Astrocyte of the spinal cord (primary cell): Measurements from ENCODE around the gene TSHZ3.
A peak's percentile ranks its signal among the peaks of the same experiment; 100 is the strongest.

ENCODE experiments used
- DNase-seq: peaks from one replicate; pipeline ENCODE4 v3.0.0; 2011; ENCODE audit warnings: low read depth, low spot score
- H3K4me3 ChIP-seq: 2 replicates; pipeline ENCODE4 v1.5.1; 2011; ENCODE audit warnings: low read depth, mild to moderate bottlenecking, low read length, moderate library complexity
- in situ Hi-C: cut with HindIII; loops from 2 replicates; pipeline ENCODE4 v1.10.0; 2017; ENCODE audit warnings: low sequenced_read_pairs
- TF ChIP-seq, protein P1 (sequence below): IDR thresholded peaks from 2 replicates; pipeline ENCODE4 v1.5.1; 2012; ENCODE audit warnings: low read depth, mild to moderate bottlenecking, low read length, inconsistent platforms

The TSHZ3 gene

DNA sequence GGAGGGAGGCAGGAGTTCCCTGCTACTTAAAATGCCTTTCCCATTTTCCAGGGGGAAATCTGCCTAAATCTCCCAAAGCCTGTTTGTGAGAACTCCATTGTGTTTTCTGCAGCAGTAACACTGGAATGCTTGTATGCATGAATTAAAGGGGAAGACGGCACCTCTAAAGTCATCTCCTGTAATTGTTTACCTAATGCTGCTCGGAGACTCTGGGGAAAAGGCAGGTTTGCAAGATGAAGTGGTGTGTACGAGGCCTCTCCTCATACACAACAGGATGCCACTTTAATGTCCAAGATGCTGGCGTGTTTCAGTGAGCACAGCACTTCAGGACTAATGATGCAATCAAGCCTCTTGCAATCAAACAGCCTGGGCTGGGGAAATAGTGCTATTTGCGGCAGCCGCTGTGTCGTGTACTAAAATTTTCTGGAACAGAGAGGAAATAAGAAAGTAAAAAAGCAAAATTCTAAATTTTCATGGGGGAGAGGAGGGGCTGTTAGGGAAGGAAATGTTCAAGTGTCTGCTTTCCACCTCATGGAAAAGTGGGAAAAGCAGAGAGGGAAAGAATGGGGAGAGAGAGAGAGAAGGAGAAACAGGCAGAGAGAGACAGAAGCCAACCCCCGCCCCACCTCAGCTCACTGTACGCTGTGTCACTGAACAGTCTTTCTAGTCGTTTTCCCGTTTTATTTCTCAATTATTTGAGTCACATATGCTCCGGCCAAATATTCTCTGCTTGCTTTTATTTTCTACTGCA, 32.9 kb downstream of the TSHZ3 start:
- TF ChIP-seq, protein P1, sequence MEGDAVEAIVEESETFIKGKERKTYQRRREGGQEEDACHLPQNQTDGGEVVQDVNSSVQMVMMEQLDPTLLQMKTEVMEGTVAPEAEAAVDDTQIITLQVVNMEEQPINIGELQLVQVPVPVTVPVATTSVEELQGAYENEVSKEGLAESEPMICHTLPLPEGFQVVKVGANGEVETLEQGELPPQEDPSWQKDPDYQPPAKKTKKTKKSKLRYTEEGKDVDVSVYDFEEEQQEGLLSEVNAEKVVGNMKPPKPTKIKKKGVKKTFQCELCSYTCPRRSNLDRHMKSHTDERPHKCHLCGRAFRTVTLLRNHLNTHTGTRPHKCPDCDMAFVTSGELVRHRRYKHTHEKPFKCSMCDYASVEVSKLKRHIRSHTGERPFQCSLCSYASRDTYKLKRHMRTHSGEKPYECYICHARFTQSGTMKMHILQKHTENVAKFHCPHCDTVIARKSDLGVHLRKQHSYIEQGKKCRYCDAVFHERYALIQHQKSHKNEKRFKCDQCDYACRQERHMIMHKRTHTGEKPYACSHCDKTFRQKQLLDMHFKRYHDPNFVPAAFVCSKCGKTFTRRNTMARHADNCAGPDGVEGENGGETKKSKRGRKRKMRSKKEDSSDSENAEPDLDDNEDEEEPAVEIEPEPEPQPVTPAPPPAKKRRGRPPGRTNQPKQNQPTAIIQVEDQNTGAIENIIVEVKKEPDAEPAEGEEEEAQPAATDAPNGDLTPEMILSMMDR: no peak
- in situ Hi-C loops: no loop called here
- no peak overlapping the region for H3K4me3 ChIP-seq
- peak; percentile 60 for DNase-seq

DNA sequence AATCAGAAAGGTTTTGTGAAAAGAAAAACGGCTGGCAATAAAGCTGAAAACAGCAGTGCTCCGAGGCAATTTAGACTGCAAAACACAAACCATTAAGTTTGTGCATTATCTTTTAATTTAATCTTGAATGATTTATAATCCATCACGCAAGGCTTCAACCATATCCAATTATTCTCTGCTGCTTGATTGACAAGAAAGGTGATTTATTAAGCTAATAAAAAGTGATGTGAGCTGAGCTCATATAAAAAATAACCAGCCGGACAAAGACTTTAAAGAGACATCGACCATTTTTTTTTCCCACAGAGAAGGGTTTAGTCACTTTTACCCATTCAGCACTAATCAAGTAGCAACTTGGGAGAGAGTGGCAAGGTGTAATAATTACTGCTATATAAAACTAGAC, 33.6 kb downstream of the TSHZ3 start:
- in situ Hi-C loops: no loop called here
- DNase-seq: no peak
- TF ChIP-seq, protein P1: no peak
- no peak overlapping the region for H3K4me3 ChIP-seq

DNA sequence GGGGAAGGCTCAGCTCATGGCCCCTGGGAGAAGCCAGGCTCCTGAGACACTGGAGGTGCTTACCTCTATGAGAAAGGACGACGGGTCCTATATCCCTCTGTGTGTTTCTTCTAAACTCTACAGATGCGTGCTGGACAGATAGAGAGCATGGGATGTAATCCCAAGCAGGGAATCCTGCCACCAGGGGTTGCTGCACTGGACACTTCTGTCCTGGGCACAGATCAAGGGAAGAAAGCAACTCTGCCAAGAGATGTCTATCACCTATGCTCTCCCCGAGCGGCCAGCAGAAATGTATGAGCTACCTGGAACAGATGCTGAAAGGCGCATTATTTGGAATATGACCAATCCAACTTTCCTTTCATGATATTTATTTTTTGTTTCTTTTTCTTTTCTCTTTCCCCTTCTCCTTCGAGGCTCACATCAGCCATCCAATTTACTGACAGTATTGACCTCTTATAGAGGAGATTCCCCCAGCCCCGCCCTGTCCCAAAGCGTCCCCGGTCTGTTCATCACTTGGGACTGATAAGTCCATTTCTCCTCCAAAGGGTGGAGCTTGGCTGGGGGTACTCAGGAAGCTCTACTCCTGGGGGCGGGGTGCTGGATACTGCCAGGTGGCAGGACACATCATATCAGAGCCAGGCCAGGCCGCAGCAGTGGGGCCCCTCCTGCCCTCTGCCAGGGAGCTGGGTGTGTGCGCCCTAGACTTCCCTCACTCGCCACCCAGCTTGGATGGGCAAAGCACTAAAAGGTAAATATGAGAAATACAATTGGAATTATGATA, 34.2 kb downstream of the TSHZ3 start:
- no peak overlapping the region for H3K4me3 ChIP-seq
- TF ChIP-seq, protein P1: peak; percentile 49
- DNase-seq: no peak
- in situ Hi-C loops: no loop called here

DNA sequence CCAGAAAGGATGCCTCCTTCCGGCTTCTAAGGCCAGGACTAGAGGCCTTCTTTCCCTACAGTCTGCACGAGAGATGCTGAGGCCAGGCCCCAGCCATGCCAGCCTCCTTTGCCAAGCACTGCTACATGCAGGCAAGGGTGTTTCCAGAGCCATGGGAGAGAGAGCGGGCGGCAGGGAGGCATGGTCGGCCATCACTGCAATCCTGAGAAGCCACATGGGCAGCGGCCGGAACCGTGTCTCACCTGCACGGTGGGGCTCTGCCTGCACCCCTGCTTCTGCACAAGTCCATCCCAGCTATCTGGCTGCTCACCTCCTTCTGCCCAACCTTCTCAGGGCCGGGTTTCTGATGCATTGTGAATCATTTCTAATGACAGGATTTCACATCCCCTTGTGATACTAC, 35.1 kb downstream of the TSHZ3 start:
- H3K4me3 ChIP-seq: no peak overlapping the region
- TF ChIP-seq, protein P1: no peak
- DNase-seq: no peak
- in situ Hi-C loops: no loop called here

DNA sequence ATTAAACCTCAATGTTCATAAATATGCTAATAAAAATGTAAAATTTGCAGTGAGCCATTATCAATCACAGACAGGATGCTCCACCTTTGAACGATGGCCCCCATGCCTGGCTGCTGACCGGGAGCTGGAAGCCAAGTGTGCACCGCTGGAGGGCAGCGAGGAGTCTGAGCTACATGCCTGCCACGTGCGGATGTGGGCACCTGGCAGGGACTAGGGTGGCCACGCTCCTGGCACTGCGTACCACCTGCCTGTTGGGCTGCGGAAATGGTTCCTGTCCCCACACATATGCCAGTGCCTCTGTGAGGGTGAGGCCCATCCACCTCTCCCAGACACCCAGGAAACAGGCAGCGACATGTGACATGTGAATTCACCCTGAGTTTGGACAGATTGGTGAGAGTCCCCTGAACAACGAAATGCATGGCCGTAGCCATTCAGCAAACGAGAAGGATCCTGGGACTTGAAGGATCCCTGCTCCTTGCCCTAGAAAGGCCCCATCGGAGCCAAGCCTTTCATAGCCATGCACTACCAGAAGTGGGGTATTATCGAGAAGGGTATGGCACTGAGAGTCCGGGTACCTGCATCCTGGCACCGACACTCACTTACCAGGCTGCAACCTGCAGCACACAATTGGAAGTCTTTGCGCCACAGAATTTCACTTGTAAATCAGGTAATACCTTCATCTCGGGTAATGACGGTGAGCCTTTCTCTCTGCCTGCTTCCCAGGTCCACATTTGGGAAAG, 35.8 kb downstream of the TSHZ3 start:
- TF ChIP-seq, protein P1: no peak
- in situ Hi-C loops: no loop called here
- no peak overlapping the region for H3K4me3 ChIP-seq
- DNase-seq: no peak

DNA sequence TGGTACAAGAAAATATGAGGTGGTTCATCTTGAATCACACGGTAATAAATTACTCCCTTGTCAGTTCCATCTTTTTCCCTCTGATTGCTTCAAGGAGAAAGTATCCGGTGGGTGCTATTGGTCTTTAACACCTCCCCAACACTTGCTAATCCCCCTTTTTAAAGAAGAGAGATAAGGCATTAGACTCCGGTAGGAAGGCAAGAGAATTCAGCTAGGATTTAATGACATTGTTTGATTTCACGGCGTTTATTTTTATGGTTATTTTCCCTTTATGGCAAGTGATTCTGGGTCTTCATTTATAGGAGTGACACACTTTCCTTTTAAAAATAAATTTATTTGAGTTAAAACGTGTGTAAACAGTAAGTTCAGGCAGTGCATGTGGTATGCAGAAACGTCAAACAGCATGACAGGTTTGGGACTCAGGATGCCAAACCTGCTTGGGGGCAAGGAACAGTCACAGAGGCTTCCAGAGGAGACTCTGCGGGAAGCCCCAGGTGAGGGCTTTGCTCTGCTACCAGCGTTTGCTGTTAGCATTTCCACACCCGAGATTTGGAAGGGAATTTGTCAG, 36.5 kb downstream of the TSHZ3 start:
- H3K4me3 ChIP-seq: no peak overlapping the region
- in situ Hi-C loops: no loop called here
- no peak for DNase-seq

More for the DNA sequence above, 36.5 kb downstream of the TSHZ3 start:
- TF ChIP-seq, protein P1: no peak
